ENCODE measurements around the gene GREM2. TPM values are rescaled to one million over a fixed set of nuclear protein-coding genes. Genes with fewer than 3 reads are reported as not detected.

The GREM2 gene
- total RNA-seq, 1 donor from 2014 or later, result 0.05 TPM

DNA sequence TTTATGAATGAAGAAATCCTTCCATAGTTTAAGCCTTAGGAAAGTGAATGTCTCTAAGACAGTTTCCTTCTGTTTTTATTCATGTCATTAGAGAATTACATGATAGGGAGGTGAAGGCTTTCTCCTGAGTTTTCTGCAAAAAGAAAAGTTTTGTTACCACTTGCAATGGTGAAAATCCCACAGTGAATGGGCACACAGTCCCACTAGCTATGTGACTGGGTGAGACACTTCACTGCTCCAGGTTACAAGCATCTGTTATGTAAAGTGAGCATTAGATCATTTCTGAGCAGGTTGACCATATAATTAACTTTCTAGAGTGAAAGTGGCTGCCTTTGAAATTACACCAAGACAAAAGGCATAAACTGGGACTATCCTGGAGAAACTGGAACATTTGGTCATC lies 38.9 kb upstream of the GREM2 start:
- Mint-ChIP-seq H3K9me3 (ENCODE audit: low read depth) (no peaks in the 10 kb centered on the region), H3K4me3 (ENCODE audit: unreplicated experiment) (no peak overlapping the region), H3K27ac (ENCODE audit: unreplicated experiment) (no peak overlapping the region), H3K27me3 (ENCODE audit: low read depth) (no peaks in the 10 kb centered on the region), H3K36me3 (ENCODE audit: low read depth) (no peaks in the 10 kb centered on the region), H3K4me1 (ENCODE audit: low read depth) (peaks cover 10% of the 10 kb centered on the region)
- DNase-seq (ENCODE audit: low spot score), result no peak
- TF ChIP-seq, protein P1, sequence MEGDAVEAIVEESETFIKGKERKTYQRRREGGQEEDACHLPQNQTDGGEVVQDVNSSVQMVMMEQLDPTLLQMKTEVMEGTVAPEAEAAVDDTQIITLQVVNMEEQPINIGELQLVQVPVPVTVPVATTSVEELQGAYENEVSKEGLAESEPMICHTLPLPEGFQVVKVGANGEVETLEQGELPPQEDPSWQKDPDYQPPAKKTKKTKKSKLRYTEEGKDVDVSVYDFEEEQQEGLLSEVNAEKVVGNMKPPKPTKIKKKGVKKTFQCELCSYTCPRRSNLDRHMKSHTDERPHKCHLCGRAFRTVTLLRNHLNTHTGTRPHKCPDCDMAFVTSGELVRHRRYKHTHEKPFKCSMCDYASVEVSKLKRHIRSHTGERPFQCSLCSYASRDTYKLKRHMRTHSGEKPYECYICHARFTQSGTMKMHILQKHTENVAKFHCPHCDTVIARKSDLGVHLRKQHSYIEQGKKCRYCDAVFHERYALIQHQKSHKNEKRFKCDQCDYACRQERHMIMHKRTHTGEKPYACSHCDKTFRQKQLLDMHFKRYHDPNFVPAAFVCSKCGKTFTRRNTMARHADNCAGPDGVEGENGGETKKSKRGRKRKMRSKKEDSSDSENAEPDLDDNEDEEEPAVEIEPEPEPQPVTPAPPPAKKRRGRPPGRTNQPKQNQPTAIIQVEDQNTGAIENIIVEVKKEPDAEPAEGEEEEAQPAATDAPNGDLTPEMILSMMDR (IDR thresholded peaks at IDR 0.05), result no peak

- TF ChIP-seq, protein P1 (IDR thresholded peaks at IDR 0.05), result no peak
- no peak overlapping the region for H3K4me3 Mint-ChIP-seq (ENCODE audit: unreplicated experiment)
- H3K4me1 Mint-ChIP-seq (ENCODE audit: low read depth), result peaks cover 10% of the 10 kb centered on the region
- H3K27ac Mint-ChIP-seq (ENCODE audit: unreplicated experiment), result no peak overlapping the region
- H3K9me3 Mint-ChIP-seq (ENCODE audit: low read depth), result no peaks in the 10 kb centered on the region
- H3K36me3 Mint-ChIP-seq (ENCODE audit: low read depth), result no peaks in the 10 kb centered on the region
- no peaks in the 10 kb centered on the region for H3K27me3 Mint-ChIP-seq (ENCODE audit: low read depth)
- DNase-seq (ENCODE audit: low spot score), result no peak
Measured at GRCh38 chr1:240649733-240650721, 38.1 kb upstream of the GREM2 start.

GRCh38 chr1:240646571-240647240 lies 34.8 kb upstream of the GREM2 start:
- DNase-seq (ENCODE audit: low spot score), result no peak
- H3K36me3 Mint-ChIP-seq (ENCODE audit: low read depth), result no peaks in the 10 kb centered on the region
- no peaks in the 10 kb centered on the region for H3K27me3 Mint-ChIP-seq (ENCODE audit: low read depth)
- no peaks in the 10 kb centered on the region for H3K9me3 Mint-ChIP-seq (ENCODE audit: low read depth)
- TF ChIP-seq, protein P1 (IDR thresholded peaks at IDR 0.05), result no peak
- H3K4me1 Mint-ChIP-seq (ENCODE audit: low read depth), result no peaks in the 10 kb centered on the region
- no peak overlapping the region for H3K27ac Mint-ChIP-seq (ENCODE audit: unreplicated experiment)
- H3K4me3 Mint-ChIP-seq (ENCODE audit: unreplicated experiment), result no peak overlapping the region

- TF ChIP-seq, protein P1 (IDR thresholded peaks at IDR 0.05), result no peak
- Mint-ChIP-seq H3K4me1 (ENCODE audit: low read depth) (no peaks in the 10 kb centered on the region), H3K27me3 (ENCODE audit: low read depth) (no peaks in the 10 kb centered on the region), H3K27ac (ENCODE audit: unreplicated experiment) (no peak overlapping the region), H3K9me3 (ENCODE audit: low read depth) (no peaks in the 10 kb centered on the region), H3K4me3 (ENCODE audit: unreplicated experiment) (no peak overlapping the region), H3K36me3 (ENCODE audit: low read depth) (no peaks in the 10 kb centered on the region)
- no peak for DNase-seq (ENCODE audit: low spot score)
Measured at GRCh38 chr1:240644732-240645131, 32.8 kb upstream of the GREM2 start.

DNA sequence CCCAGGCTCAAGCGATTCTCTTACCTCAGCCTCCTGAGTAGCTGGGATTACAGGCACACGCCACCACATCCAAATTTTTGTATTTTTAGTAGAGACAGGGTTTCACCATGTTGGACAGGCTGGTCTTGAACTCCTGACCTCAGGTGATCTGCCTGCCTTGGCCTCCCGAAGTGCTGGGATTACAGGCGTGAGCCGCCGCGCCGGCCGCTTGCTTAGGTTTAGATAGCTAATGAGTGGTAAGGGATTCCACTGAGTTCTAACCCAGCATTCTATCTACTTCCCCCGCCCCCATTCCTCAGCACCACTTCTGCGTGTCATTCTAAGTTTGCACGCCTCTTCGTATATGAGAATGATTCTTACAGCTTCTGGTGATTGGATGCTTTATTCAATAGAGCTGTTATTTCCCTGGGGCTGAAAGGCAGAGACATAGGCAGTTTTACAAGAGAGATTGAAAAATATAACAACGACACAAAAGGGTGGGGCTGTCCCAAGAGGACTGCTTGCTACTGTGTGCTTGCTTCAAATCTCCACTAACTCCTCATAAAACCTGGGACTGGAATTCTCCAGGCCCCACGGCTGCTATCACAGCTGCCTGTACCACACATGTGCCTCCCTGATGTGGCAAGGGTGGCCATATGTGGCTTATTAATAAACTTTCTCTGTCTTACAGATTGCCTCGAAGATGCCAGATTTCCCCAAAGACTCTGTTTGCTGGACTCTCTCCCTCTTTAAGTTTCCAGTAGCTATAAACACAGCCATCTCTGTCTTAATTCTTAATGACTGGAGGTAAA lies 23.7 kb upstream of the GREM2 start:
- no peak for DNase-seq (ENCODE audit: low spot score)
- TF ChIP-seq, protein P1 (IDR thresholded peaks at IDR 0.05), result no peak
- H3K9me3 Mint-ChIP-seq (ENCODE audit: low read depth), result no peaks in the 10 kb centered on the region
- no peaks in the 10 kb centered on the region for H3K27me3 Mint-ChIP-seq (ENCODE audit: low read depth)
- no peaks in the 10 kb centered on the region for H3K4me1 Mint-ChIP-seq (ENCODE audit: low read depth)
- no peaks in the 10 kb centered on the region for H3K36me3 Mint-ChIP-seq (ENCODE audit: low read depth)
- H3K4me3 Mint-ChIP-seq (ENCODE audit: unreplicated experiment), result no peak overlapping the region
- no peak overlapping the region for H3K27ac Mint-ChIP-seq (ENCODE audit: unreplicated experiment)
